ENCODE results near the gene IGF1R.

Gene IGF1R

DNA sequence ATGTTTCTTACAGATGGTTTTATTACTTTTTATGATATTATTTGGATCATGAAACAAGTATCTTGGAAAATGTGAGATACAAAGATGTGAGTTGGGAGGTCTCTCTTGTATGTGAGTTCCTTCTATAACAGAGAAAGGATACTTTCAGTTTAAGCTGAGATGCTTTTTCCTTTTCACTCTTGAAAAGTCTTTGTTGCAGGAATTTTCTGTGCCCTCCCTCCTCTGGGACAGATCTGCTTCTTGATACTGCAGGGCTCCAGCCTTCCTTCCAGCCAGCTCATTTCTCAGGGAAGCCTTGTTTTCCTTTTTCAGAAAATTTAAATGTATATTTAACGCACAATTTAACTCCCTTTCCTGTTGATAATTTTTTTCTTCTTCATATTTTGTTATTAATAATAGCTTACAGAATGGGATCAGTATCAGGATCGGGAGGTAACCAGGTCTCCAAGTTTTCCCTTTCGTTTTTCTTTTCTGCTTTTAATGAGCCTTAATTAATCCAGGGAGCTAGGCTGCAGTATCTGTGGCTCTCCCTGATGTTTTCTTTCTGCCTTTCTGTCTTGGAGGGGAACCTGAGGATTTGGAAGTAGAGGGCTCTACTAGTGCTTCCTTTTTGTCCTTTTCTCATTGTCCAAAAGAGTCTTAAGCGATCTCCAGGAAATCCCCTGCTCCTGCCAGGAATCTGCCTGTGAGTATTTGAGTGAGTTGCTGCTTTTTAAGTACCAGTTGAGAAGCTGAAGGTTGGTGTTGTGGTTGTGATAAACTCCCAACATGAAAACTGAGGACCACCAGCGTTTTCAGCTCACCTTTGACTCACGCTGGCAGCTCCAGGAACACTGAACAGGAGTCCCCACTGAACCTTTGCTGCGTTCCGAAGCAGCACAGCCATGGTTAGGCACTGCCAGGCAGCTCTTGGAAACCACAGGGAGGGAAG is 105.7 kb downstream of the IGF1R start:
- H3K9ac ChIP-seq = peak overlapping the region in 2 of 11 experiments; percentile 20 to 33; a peak in 2 of 22 replicates
- no peak overlapping the region for H3K4me3 ChIP-seq

DNA sequence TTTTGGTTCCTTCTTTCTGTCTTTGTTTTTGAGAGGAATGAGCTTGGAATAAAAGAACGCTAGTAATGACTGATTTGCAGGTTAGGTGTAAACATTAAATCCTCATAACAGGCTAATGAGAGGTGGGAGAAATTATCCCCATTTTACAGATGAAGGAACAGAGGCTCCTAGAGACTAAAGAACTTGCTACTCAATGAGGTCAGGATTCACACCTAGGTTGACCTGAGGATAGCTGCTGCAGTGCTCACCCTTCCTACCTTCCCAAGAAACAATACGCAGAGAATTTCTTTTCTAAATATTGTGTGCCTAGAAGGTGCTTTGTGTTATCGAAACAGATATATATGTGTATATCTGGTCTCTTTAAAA is 106.3 kb downstream of the IGF1R start:
- Histone ChIP-seq H3K36me3 (peaks cover 0 to 15% (median 0%) of the 10 kb centered on the region in 11 experiments; a peak in 8 of 22 replicates), H3K4me1 (peaks cover 23 to 50% (median 31%) of the 10 kb centered on the region in 10 experiments; a peak in 18 of 20 replicates), H3K27me3 (no peaks in the 10 kb centered on the region), H3K27ac (peak overlapping the region in 3 of 11 experiments; percentile 4 to 39 (median 35); a peak in 5 of 22 replicates), H3K9ac (peak overlapping the region in 1 of 11 experiments; percentile 33; a peak in 1 of 22 replicates), H3K4me3 (no peak overlapping the region), H3K4me2 (peak overlapping the region in 8 of 11 experiments; percentile 1 to 71 (median 38); a peak in 13 of 22 replicates), H4K20me1 (peaks cover 67 to 100% (median 100%) of the 10 kb centered on the region in 11 experiments), H3K9me3 (replicated peaks in 1 of 11) (no peaks in the 10 kb centered on the region)
- TF ChIP-seq Cebpa-rat (IDR thresholded peaks at IDR 0.05) = no peak

More for the DNA sequence above, 105.7 kb downstream of the IGF1R start:
- TF ChIP-seq Cebpa-rat (IDR thresholded peaks at IDR 0.05) = no peak
- Histone ChIP-seq H3K4me2 (peak overlapping the region in 9 of 11 experiments; percentile 1 to 71 (median 21); a peak in 13 of 22 replicates), H3K9me3 (replicated peaks in 1 of 11) (no peaks in the 10 kb centered on the region), H3K27ac (peak overlapping the region in 3 of 11 experiments; percentile 4 to 39 (median 35); a peak in 5 of 22 replicates), H3K36me3 (peaks cover 0 to 9% (median 0%) of the 10 kb centered on the region in 11 experiments; a peak in 7 of 22 replicates), H4K20me1 (peaks cover 64 to 100% (median 100%) of the 10 kb centered on the region in 11 experiments), H3K4me1 (peaks cover 23 to 50% (median 31%) of the 10 kb centered on the region in 10 experiments; a peak in 18 of 20 replicates), H3K27me3 (no peaks in the 10 kb centered on the region)

DNA sequence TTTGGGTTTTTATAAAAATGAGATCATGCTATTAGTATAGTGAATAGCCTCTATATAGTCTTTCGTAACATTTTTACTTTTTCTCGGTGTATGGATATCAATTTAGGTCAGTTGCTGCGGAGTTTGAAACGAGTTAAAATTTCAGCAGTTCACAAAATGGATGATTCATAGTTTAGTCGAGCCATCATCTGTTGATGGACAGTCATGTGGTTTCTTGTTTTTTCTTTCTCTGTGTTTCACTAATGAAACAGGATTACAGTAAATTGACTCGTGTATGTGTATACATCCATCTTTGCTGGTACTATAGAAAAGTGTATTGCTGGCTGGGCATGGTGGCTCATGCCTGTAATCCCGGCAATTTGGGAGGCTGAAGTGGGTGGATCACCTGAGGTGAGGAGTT is 106.8 kb downstream of the IGF1R start:
- H3K9ac ChIP-seq = no peak overlapping the region; a peak in 1 of 22 replicates
- peaks cover 67 to 100% (median 100%) of the 10 kb centered on the region in 11 experiments for H4K20me1 ChIP-seq
- peaks cover 0 to 20% (median 0%) of the 10 kb centered on the region in 11 experiments; a peak in 9 of 22 replicates for H3K36me3 ChIP-seq
- no peaks in the 10 kb centered on the region for H3K9me3 ChIP-seq (replicated peaks in 1 of 11)
- peak overlapping the region in 2 of 11 experiments; percentile 34 to 48; a peak in 3 of 22 replicates for H3K27ac ChIP-seq
- H3K4me3 ChIP-seq = no peak overlapping the region
- peak overlapping the region in 4 of 11 experiments; percentile 55 to 71 (median 60); a peak in 8 of 22 replicates for H3K4me2 ChIP-seq
- TF ChIP-seq Cebpa-rat (IDR thresholded peaks at IDR 0.05) = no peak
- H3K27me3 ChIP-seq = no peaks in the 10 kb centered on the region
- H3K4me1 ChIP-seq = peaks cover 21 to 49% (median 31%) of the 10 kb centered on the region in 10 experiments; a peak in 18 of 20 replicates

DNA sequence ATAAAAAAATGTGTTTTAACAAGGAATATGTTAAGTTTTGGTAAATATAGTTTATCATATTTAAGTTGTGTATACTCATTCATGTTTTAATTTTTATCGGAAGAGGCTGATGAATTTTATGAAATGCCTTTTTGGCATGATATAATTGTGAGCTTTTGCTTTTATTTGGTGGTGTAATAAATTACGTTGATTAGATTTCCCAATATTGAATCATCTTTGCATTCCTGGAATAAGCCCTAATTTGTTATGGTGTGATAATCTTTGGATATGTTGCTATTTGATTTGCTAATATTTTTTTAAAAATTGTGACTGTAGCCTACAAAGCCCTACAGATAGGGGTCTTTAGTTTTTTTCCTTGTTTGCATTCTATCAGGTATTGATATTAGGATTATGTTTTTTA is 107.4 kb downstream of the IGF1R start:
- Histone ChIP-seq H3K9me3 (replicated peaks in 1 of 11) (no peaks in the 10 kb centered on the region), H3K4me2 (peak overlapping the region in 1 of 11 experiments; percentile 62; a peak in 1 of 22 replicates), H3K27ac (peak overlapping the region in 1 of 11 experiments; percentile 48; a peak in 1 of 22 replicates), H3K4me1 (peaks cover 18 to 45% (median 29%) of the 10 kb centered on the region in 10 experiments; a peak in 18 of 20 replicates), H3K36me3 (peaks cover 0 to 22% (median 2%) of the 10 kb centered on the region in 11 experiments; a peak in 9 of 22 replicates), H3K9ac (no peak overlapping the region), H3K4me3 (no peak overlapping the region), H4K20me1 (peaks cover 67 to 100% (median 100%) of the 10 kb centered on the region in 11 experiments), H3K27me3 (no peaks in the 10 kb centered on the region)
- no peak for TF ChIP-seq Cebpa-rat (IDR thresholded peaks at IDR 0.05)

DNA sequence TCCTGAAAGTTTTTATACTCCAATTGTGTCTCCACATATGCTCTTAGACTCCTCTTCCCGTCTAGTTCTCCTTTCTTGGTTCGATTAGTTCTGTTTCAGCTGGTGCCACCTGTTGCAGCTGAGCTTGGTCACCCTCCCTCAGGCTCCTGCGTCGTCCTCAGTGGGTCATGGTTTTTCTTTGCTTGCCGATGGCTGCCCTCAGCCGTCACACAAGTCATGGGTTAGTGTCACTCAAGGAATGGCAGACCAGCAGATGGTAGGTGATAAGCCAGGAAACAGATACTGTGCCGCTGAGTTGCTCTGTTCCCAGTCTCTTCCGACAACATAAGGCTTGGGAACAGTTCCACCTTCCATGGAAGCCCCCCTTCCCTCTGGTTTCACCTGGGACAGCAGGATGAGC is 109.9 kb downstream of the IGF1R start:
- Histone ChIP-seq H3K4me2 (no peak overlapping the region), H3K27me3 (no peaks in the 10 kb centered on the region), H3K36me3 (peaks cover 0 to 35% (median 12%) of the 10 kb centered on the region in 11 experiments; a peak in 11 of 22 replicates), H3K4me3 (no peak overlapping the region), H3K4me1 (peaks cover 10 to 34% (median 25%) of the 10 kb centered on the region in 10 experiments; a peak in 18 of 20 replicates), H3K27ac (no peak overlapping the region), H3K9ac (no peak overlapping the region), H3K9me3 (replicated peaks in 1 of 11) (no peaks in the 10 kb centered on the region), H4K20me1 (peaks cover 67 to 100% (median 100%) of the 10 kb centered on the region in 11 experiments)
- no peak for TF ChIP-seq Cebpa-rat (IDR thresholded peaks at IDR 0.05)

DNA sequence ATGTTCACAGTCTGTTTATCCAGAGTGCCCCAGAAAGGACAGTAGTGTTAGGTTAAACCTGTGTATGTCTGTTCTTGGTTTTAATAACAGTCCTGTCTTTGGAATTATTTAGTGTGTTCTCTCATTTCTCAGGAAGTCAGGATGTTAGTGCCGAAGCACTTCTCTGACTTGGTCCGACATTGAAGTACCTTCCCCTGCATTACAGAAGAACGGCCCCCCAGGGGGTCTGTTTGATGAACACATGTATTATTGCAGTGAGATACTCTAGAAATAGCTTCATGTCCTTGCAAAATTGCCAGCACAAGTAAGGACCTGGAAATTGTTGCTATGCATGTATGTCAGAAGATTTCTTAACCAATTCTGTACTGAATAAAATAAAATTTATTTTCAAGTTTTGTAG is 110.9 kb downstream of the IGF1R start:
- Histone ChIP-seq H3K27ac (no peak overlapping the region), H3K9ac (no peak overlapping the region), H3K4me2 (no peak overlapping the region), H4K20me1 (peaks cover 67 to 100% (median 100%) of the 10 kb centered on the region in 11 experiments), H3K36me3 (peaks cover 0 to 35% (median 12%) of the 10 kb centered on the region in 11 experiments; a peak in 11 of 22 replicates), H3K9me3 (replicated peaks in 1 of 11) (no peaks in the 10 kb centered on the region), H3K27me3 (no peaks in the 10 kb centered on the region), H3K4me3 (no peak overlapping the region), H3K4me1 (peaks cover 4 to 25% (median 15%) of the 10 kb centered on the region in 10 experiments; a peak in 18 of 20 replicates)
- TF ChIP-seq Cebpa-rat (IDR thresholded peaks at IDR 0.05) = no peak

DNA sequence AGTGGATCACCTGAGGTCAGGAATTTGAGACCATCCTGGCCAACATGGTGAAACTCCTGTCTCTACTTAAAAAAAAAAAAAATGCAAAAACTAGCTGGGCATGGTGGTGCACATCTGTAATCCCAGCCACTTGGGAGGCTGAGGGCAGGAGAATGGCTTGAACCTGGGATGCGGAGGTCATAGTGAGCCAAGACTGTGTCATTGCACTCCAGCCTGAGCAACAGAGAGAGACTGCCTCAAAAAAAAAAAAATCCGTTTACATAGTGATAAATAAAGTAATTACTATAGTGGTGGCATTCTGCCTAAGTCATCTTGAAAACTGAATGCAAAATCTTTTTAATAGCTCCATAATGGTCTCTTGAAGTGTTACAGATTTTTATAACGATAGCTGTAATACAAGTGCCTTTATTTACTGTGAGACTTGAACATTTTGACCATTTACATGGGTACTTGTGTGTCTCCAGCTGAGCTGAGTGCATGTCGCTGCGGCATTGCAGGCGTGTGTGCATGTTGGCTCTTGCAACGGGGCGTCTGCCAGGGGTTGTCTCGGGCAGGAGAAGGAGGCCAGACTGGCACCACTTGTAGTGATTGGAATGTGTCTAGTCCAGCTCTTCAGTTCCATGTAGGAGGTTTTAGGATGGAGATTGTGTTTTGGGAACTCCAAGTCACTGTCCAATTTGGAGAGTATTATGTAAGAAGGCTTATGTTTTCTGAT is 111.9 kb downstream of the IGF1R start:
- peaks cover 65 to 100% (median 100%) of the 10 kb centered on the region in 11 experiments for H4K20me1 ChIP-seq
- no peak overlapping the region for H3K4me2 ChIP-seq
- no peaks in the 10 kb centered on the region for H3K27me3 ChIP-seq
- no peak overlapping the region for H3K9ac ChIP-seq
- no peaks in the 10 kb centered on the region for H3K9me3 ChIP-seq (replicated peaks in 1 of 11)
- TF ChIP-seq Cebpa-rat (IDR thresholded peaks at IDR 0.05) = no peak
- no peak overlapping the region for H3K27ac ChIP-seq
- peaks cover 0 to 35% (median 15%) of the 10 kb centered on the region in 11 experiments; a peak in 12 of 22 replicates for H3K36me3 ChIP-seq
- no peak overlapping the region for H3K4me3 ChIP-seq
- peaks cover 0 to 16% (median 8%) of the 10 kb centered on the region in 10 experiments; a peak in 13 of 20 replicates for H3K4me1 ChIP-seq

DNA sequence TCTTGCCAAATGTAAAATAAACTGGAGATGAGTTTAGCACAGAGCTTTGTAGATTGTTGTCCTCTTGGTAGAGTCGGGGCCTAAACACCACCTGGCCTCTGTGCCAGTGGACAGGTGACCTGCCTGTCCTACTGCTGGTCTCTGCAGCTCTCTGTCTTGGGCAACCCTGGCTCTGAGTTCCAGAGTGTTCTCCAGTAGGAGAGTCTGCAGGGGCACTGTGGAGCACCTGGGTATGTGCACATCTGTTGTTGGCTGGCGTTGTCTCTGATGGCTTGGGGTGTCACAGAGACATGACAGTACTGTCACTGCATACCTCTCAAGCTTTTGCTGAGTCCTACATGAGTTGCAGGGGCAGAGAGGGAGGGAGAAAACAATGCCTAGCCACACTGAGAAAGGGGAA is 112.6 kb downstream of the IGF1R start:
- H4K20me1 ChIP-seq = peaks cover 69 to 100% (median 100%) of the 10 kb centered on the region in 11 experiments
- H3K4me1 ChIP-seq = peaks cover 0 to 16% (median 2%) of the 10 kb centered on the region in 10 experiments; a peak in 4 of 20 replicates
- peaks cover 0 to 37% (median 15%) of the 10 kb centered on the region in 11 experiments; a peak in 12 of 22 replicates for H3K36me3 ChIP-seq
- H3K4me3 ChIP-seq = no peak overlapping the region
- H3K27ac ChIP-seq = no peak overlapping the region
- no peak overlapping the region for H3K4me2 ChIP-seq
- H3K27me3 ChIP-seq = no peaks in the 10 kb centered on the region
- no peak overlapping the region for H3K9ac ChIP-seq
- no peak for TF ChIP-seq Cebpa-rat (IDR thresholded peaks at IDR 0.05)
- 0 out of 22 replicates have a peak, but pooled peaks cover 0 to 3% (median 0%) of the 10 kb centered on the region in 11 experiments for H3K9me3 ChIP-seq (replicated peaks in 1 of 11)

Data from BLaER1 treated with 17β-estradiol and CSF1 and Interleukin-3, amounts not matched to agents 10 nM and 100 nM (cell line).